ENCODE results near the gene SAMD15.

DNA sequence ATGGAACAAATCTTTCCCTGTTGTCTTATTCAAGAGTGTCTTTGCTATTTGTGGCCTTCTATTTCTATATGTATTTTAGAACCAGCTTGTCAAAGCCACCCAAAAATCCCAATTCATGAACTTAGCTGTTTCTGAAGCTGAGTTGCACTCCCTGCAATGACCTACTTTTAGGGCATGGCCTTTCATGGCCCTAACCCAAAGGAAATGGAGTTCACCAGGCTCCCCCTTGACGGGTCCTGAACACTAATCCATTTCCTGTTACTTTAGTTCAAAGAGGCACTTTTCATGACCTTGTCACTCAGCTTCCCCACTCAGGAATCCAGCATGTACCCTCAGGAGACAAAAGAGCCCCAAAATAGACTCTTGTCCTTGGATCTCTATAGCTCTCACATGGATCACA is 7.9 kb upstream of the SAMD15 start:
- no peak for TF ChIP-seq POLR2A (IDR thresholded peaks at IDR 0.05)
- TF ChIP-seq, protein P1, sequence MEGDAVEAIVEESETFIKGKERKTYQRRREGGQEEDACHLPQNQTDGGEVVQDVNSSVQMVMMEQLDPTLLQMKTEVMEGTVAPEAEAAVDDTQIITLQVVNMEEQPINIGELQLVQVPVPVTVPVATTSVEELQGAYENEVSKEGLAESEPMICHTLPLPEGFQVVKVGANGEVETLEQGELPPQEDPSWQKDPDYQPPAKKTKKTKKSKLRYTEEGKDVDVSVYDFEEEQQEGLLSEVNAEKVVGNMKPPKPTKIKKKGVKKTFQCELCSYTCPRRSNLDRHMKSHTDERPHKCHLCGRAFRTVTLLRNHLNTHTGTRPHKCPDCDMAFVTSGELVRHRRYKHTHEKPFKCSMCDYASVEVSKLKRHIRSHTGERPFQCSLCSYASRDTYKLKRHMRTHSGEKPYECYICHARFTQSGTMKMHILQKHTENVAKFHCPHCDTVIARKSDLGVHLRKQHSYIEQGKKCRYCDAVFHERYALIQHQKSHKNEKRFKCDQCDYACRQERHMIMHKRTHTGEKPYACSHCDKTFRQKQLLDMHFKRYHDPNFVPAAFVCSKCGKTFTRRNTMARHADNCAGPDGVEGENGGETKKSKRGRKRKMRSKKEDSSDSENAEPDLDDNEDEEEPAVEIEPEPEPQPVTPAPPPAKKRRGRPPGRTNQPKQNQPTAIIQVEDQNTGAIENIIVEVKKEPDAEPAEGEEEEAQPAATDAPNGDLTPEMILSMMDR (IDR thresholded peaks at IDR 0.05), result no peak

Data from body of pancreas (tissue), 4 donors.